Osteoblast (primary cell): ENCODE results near the gene AUTS2. TPM values are rescaled to one million over a fixed set of nuclear protein-coding genes. Genes with fewer than 3 reads are reported as not detected.

Experiments used
- DNase-seq: peaks from one replicate; pipeline ENCODE4 v3.0.0; 2011; ENCODE audit warnings: low spot score, mixed read lengths; ENCODE audit not compliant: insufficient read length; ENCODE audit errors: missing footprints
- H2AFZ ChIP-seq: 2 replicates; pipeline ENCODE4 v1.6.0; 2011; ENCODE audit warnings: mild to moderate bottlenecking, low read length
- H3K27ac ChIP-seq: 2 replicates; pipeline ENCODE4 v1.5.1; 2011; ENCODE audit warnings: mild to moderate bottlenecking, low read depth, low read length, moderate library complexity
- H3K27me3 ChIP-seq: 2 replicates; pipeline ENCODE4 v1.6.0; 2012; ENCODE audit warnings: mild to moderate bottlenecking, control low read depth, inconsistent platforms, low read length, moderate library complexity; ENCODE audit not compliant: insufficient read depth
- H3K36me3 ChIP-seq: 2 replicates; pipeline ENCODE4 v1.5.1; 2011; ENCODE audit warnings: mild to moderate bottlenecking, low read length, control low read depth, moderate library complexity; ENCODE audit not compliant: insufficient read depth
- H3K4me1 ChIP-seq: 2 replicates; pipeline ENCODE4 v1.5.1; 2011; ENCODE audit warnings: mild to moderate bottlenecking, low read length, control low read depth, moderate library complexity; ENCODE audit not compliant: insufficient read depth
- H3K4me2 ChIP-seq: 2 replicates; pipeline ENCODE4 v1.6.0; 2011; ENCODE audit warnings: mild to moderate bottlenecking, low read length; ENCODE audit not compliant: insufficient read depth
- H3K4me3 ChIP-seq: fragments of 200-600 bp; sonication (generic); 3 replicates; pipeline ENCODE4 v1.5.1; 2012; ENCODE audit warnings: mild to moderate bottlenecking, low read length, inconsistent platforms; ENCODE audit not compliant: insufficient read depth
- H3K79me2 ChIP-seq: 2 replicates; pipeline ENCODE4 v1.6.0; 2012; ENCODE audit warnings: mild to moderate bottlenecking, low read length, control low read depth, inconsistent platforms; ENCODE audit not compliant: insufficient read depth
- H3K9me3 ChIP-seq: 2 replicates; pipeline ENCODE4 v1.5.1; 2011; ENCODE audit warnings: low read depth, low read length, control low read depth
- H4K20me1 ChIP-seq: 2 replicates; pipeline ENCODE4 v1.6.0; 2012; ENCODE audit warnings: mild to moderate bottlenecking, low read length, control low read depth; ENCODE audit not compliant: insufficient read depth
- total RNA-seq: library from RNA; depleted of rRNA; stranded (reverse); fragments of >200 nt; gene quantifications from 2 replicates; pipeline ENCODE4 v1.2.3, GENCODE V29; 2012
- TF ChIP-seq, protein P1 (sequence below): IDR thresholded peaks from 2 replicates; pipeline ENCODE4 v1.5.1; 2011; ENCODE audit warnings: mild to moderate bottlenecking, low read depth, low read length, moderate library complexity; ENCODE audit errors: extremely low read depth

Gene AUTS2
- total RNA-seq, 1 donor = 15.2 TPM

DNA sequence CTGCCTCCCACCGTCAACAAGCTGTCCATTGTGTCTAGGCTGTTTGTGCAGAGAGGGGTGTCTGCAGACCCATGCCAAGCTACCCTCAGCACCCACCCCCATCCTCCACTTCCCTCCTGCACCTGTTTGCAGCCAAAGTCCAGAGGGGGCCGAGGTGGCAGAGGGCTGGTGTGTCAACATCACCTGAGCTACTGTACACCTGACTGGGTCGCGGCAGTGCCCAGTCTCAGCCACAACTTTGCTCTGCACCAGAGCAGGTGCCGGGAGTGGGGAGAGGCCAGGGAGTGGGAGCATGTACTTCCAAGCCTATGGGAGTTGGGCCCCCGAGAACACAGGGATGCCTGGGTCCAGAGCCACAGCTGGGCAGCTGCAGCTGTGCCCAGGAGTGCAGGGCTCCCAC is 93.1 kb downstream of the AUTS2 start:
- DNase-seq = no peak
- H3K4me1 ChIP-seq = no peaks in the 10 kb centered on the region
- peaks cover 6% of the 10 kb centered on the region for H4K20me1 ChIP-seq
- TF ChIP-seq, protein P1, sequence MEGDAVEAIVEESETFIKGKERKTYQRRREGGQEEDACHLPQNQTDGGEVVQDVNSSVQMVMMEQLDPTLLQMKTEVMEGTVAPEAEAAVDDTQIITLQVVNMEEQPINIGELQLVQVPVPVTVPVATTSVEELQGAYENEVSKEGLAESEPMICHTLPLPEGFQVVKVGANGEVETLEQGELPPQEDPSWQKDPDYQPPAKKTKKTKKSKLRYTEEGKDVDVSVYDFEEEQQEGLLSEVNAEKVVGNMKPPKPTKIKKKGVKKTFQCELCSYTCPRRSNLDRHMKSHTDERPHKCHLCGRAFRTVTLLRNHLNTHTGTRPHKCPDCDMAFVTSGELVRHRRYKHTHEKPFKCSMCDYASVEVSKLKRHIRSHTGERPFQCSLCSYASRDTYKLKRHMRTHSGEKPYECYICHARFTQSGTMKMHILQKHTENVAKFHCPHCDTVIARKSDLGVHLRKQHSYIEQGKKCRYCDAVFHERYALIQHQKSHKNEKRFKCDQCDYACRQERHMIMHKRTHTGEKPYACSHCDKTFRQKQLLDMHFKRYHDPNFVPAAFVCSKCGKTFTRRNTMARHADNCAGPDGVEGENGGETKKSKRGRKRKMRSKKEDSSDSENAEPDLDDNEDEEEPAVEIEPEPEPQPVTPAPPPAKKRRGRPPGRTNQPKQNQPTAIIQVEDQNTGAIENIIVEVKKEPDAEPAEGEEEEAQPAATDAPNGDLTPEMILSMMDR = no peak
- no peak overlapping the region for H2AFZ ChIP-seq
- no peaks in the 10 kb centered on the region for H3K36me3 ChIP-seq
- H3K27me3 ChIP-seq = no peaks in the 10 kb centered on the region
- no peak overlapping the region for H3K4me2 ChIP-seq
- no peaks in the 10 kb centered on the region for H3K9me3 ChIP-seq
- H3K27ac ChIP-seq = no peak overlapping the region
- H3K4me3 ChIP-seq = no peak overlapping the region
- H3K79me2 ChIP-seq = no peaks in the 10 kb centered on the region

DNA sequence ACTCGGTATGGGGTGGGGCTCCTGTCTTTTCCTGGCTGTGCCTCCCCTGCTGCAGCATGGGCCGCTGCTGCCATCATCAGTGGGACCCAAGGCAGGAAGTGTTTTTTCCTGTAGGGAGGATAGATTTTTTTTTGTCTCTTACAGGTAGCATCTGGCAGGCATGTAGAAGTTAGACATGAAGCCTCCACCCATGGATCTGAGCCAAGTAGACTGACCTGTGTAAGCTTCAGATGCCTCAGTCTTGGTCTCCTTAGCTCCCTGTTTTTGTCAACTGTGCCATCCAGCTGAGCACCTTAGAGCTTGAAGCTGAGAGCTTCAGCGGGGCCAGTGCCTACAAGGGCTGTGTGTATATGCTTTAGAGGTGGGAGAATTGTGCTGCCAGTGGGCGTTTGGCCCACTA is 93.5 kb downstream of the AUTS2 start:
- Histone ChIP-seq H4K20me1 (peaks cover 6% of the 10 kb centered on the region), H3K9me3 (no peaks in the 10 kb centered on the region), H3K79me2 (no peaks in the 10 kb centered on the region), H3K4me2 (no peak overlapping the region), H3K27me3 (no peaks in the 10 kb centered on the region), H3K27ac (no peak overlapping the region), H3K36me3 (no peaks in the 10 kb centered on the region), H3K4me1 (no peaks in the 10 kb centered on the region), H2AFZ (no peak overlapping the region), H3K4me3 (no peak overlapping the region)
- TF ChIP-seq, protein P1 = no peak
- no peak for DNase-seq

DNA sequence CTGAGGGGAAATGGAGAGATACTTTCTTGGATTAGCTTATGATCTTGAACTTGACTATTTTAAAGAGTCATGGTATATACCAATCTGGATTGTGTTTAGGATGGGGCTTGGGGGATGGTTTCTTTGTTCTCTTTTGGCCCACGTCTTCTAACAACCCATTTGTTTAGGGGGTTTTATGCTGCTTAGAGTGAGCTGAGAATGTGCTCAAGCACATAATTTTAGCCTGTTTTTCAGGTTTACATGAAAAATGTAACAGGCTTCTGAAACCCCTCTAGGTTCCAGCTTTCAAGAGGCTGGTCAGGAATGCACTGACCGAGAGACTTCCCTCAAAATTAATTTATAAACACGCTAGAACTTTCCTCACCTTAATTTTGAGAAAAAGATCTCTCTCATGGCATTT is 94.3 kb downstream of the AUTS2 start:
- Histone ChIP-seq H3K36me3 (no peaks in the 10 kb centered on the region), H3K27ac (no peak overlapping the region), H4K20me1 (peaks cover 6% of the 10 kb centered on the region), H3K79me2 (no peaks in the 10 kb centered on the region), H3K27me3 (no peaks in the 10 kb centered on the region), H2AFZ (no peak overlapping the region), H3K4me2 (no peak overlapping the region), H3K4me1 (no peaks in the 10 kb centered on the region), H3K9me3 (no peaks in the 10 kb centered on the region), H3K4me3 (no peak overlapping the region)
- TF ChIP-seq, protein P1 = no peak
- DNase-seq = peak; percentile 25

DNA sequence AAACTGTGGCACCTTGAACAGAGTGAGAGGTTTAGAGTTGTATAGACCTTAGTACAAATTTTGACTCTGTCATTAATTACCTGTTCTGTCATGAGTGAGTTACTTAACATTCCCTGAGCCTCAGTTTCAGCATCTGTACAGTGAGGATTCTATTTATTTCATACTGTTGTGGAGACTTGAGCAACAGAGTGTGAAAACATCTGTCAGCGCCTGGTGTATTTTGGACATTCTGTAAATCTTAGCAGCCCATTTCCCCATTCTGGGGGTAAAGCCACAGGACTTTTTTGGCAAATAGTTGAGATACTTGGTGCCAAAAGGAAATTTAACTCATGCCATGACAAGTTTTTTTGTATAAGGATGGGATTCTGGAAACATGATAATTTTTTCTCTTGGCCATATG is 94.8 kb downstream of the AUTS2 start:
- no peaks in the 10 kb centered on the region for H3K9me3 ChIP-seq
- H3K36me3 ChIP-seq = no peaks in the 10 kb centered on the region
- peaks cover 6% of the 10 kb centered on the region for H4K20me1 ChIP-seq
- H3K27me3 ChIP-seq = no peaks in the 10 kb centered on the region
- no peak overlapping the region for H2AFZ ChIP-seq
- TF ChIP-seq, protein P1 = no peak
- H3K27ac ChIP-seq = no peak overlapping the region
- no peak overlapping the region for H3K4me2 ChIP-seq
- no peaks in the 10 kb centered on the region for H3K4me1 ChIP-seq
- DNase-seq = no peak
- no peaks in the 10 kb centered on the region for H3K79me2 ChIP-seq
- no peak overlapping the region for H3K4me3 ChIP-seq
